HG02852 (cell line): ENCODE results near the gene SH2B2.
"Not testable (repeated sequence)": the region's sequence is repeated elsewhere in the genome, so short reads cannot be mapped to it uniquely, and the experiment has no call there.

Experiments
- ATAC-seq: cut with Tn5 transposase; IDR thresholded peaks from one replicate; pipeline ENCODE4 v1.9.1; 2021; ENCODE audit warnings: mild to moderate bottlenecking, moderate library complexity; ENCODE audit not compliant: unreplicated experiment

The SH2B2 gene

GRCh38 chr7:102284891-102285539 lies 1.7 kb upstream of the SH2B2 start:
- no peak for ATAC-seq

- ATAC-seq, result no peak
Observed at GRCh38 chr7:102285540-102286236, 980 bp upstream of the SH2B2 start.

- no peak for ATAC-seq
Observed at GRCh38 chr7:102287111-102287980, 678 bp downstream of the SH2B2 start.

- no peak for ATAC-seq
Observed at GRCh38 chr7:102287981-102288278, 1.3 kb downstream of the SH2B2 start.

DNA sequence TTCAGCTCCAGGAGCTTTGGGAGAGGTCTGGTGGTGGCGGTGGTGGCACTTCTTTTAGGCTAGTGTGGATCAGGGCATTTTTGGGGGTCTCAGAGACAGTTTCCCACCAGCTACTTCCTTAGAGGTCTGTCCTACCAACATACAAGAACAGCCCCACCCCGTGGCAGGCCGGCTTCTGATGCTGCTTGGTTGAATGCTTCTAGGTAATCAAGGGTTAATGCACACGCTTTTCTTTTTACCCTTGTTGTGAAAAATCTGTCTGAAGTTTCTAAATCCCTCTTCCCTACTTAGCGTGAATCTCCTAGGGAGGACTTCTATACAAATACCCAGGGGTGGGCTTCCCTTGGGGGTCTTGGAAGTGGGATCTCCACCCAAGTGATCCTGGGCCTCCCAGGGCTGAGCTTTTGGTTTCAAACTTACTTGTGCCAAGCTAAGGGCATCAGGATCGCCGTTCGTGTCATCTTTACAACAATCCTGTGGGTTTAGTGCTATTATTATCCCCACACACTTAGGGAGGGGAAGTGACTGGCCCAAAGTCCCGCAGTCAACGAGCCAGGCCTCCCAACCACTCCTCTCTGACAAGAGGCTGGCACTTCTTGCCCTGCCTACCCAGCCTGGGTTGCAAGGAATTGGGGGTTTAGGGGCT lies 1.7 kb downstream of the SH2B2 start:
- no peak for ATAC-seq

DNA sequence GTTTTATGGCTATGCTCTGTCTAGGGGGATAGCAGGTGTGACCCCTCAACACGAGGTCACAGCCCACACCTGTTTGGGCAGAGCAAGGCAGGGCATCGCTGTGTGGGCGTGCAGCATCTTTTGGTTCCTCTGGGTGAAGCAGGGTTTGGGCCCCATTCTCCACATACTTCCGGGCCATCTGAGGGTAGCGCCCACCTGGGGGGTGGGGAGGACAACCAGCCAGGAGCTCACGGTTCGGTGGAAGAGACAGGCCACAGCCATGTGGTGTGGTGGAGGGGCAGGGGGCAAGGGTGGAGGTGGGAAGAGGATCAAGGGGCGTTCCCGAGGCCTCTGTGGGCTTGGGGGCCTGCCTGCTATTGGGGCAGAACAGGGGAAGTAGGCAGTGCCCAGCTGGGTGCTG lies 2.4 kb downstream of the SH2B2 start:
- no peak for ATAC-seq

DNA sequence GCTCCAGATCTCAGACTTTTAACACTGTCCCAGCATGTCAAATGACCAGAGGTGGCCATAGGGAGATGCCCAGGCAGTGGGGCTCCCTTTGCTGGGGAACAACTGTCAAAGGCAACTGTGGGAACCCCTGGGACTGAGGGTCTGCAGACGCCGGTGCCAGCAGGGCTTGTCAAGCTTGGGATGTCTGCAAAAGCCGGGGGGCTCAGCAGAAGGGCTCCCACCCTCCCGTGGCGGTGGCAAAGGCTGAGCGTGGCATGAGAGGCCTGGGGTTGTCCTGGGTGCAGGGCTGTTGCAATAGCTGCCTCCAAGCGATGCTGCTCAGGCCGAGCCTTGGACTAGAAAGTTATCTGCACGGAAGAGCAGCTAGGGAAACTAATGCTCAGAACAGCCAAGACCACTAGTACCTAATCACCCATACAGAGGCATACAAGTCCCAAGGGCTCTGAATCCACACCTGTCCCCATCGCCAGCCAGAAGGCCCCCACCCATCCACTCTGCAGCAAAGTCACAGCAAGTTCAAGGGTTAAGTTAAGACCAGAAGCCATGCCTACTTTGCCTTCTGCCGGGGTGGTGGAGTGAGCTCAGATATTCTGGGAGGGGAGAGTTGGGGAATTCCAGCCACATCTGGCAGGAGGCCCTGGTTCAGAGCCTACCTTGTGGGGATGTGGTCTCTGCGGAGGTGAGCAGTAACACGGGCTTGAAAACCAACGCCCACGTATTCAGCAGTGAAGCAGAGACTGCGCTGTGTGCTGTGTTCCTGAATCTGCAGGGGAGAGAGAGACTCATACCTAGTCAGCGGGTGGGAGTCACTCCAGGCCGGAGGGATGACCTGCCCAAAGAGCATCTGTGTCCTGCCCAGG lies 4.6 kb downstream of the SH2B2 start:
- peak; percentile 63 for ATAC-seq

DNA sequence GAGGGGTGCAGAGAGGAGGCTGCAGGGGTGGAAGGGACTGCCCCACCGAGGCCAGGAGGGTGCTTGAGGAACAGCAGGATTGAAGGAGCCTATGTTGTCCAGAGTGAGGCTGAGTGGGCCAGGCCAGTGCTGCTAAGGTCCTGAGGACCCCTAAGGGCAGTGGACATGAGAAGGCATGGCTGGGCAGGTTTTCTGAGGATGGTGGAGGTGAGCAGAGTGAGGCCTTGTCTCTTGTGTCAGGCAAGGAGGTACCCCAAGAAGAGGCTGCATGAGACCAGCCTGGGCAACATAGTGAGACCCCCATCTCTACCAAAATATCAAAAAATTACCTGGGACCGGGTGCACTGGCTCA lies 5.2 kb downstream of the SH2B2 start:
- no peak for ATAC-seq

- no peak for ATAC-seq
Observed at GRCh38 chr7:102292813-102293798, 6.4 kb downstream of the SH2B2 start.

DNA sequence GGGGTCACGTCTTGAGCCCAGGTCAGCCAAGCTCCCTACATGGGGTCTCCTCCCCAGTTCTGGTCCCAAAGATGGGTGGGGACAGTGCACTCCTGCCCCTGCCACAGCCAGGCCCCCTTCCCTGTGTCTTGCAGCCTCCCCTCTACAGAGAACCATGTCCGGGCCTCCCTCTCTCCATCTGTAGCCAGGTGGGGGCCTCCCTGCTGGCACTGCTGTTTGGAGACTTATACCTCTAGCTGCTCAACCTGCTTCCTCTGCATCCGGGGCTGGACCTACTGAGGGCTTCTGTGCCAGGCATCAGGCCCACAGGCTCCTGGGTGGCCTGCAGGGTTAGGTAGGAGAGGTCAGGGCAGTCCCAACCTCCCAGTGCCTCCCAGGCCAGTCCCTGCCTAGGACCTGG lies 7.9 kb downstream of the SH2B2 start:
- no peak for ATAC-seq

DNA sequence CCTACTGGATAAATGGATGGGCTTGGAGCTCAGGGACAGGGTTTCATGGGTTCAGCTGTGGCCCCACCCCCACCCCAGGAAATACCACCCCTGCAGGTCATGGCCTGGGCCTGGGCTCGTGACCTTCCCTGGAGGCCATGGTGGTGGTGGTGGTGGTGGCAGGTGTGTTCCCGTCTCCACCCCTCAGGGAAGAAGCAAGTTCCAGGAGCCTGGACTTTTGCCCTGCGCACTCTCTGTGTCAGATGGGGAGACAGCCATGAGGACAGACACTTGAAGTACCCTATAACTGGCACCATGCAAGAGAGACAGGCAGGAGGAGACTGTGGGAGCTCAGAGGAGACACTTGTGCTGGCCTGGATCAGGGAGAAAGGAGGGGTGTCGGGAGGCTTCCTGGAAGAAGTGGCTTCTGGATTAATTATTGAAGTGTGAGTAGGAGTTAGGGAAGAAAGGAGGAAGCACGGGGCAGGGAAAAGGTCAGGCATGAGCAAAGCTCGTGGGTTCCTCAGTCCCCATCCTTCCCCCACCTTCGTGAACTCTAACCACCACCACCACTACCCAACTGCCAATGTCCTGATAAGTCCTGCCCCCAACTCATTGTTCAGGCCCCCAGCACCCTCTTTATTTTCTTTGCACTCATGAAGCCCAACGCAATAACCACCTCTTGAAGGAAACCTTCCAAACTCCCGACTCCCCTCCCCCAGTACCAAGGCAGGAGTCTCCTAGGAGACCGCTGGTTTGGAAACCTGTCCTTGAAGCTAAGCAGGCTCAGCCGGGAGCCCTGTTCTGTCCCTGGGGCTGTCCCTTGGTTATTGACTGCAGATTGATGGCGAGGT lies 8.9 kb downstream of the SH2B2 start:
- ATAC-seq, result no peak

- no peak for ATAC-seq
Observed at GRCh38 chr7:102296179-102296438, 9.4 kb downstream of the SH2B2 start.

DNA sequence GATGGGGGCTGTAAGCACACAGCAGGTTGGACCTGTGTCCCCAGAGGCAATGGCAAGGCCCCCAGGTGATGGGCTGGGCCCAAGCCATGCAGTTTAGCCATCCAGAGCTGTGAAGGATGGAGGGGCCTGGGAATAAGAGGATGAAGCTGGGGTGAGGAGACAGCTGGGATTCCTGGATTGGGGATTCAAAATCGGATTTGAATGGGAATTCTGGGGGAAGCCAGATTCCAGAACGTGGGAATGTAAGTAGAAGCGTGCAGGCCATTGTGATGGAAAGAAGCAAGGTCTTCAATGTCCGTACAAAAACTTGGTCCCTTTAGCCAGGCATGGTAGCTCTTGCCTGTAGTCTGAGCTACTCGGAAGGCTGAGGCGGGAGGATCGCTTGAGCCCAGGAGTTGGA lies 9.8 kb downstream of the SH2B2 start:
- no peak for ATAC-seq

DNA sequence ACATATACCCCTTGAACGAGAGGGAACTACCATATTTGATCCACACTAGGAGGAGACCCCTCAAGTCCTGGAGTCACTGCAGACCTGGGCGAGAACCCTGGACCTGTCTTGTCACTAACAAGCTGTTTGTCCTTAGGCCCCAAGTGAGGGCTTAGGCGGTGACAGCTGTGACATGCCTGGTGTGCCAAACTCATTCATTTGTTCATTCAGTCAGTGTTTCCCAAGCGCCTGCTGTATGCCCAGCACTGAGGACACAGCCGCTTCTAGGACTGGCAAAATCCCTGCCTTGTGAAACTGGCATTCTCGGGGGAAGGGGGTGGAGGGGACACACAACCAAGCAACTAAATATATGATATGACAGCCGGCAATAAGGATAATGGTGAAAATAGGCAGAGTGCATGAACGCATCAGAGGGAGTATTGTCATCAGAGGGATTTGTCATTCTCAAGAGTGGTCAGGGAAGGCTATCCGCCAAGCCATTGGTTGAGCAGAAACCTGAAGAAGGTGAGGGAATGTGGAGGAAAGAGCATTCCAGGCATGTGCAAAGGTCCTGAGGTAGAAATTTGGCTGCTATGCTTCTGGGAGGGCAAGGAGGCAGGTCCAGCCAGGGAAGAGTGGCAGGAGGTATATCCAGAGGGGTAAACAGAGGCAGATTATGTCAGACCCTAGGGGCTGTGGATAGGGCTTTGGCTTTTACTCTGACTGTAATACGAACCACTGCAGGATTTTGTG lies 11.0 kb downstream of the SH2B2 start:
- ATAC-seq, result no peak

- no peak for ATAC-seq
Observed at GRCh38 chr7:102300643-102301221, 14.1 kb downstream of the SH2B2 start.

GRCh38 chr7:102301367-102301766 lies 14.7 kb downstream of the SH2B2 start:
- not testable (repeated sequence) for ATAC-seq

- ATAC-seq, result no peak
Observed at GRCh38 chr7:102302025-102302424, 15.4 kb downstream of the SH2B2 start.
